GM23248 (cell line): ENCODE data around the gene LDHAL6A.

ENCODE experiments used
- EZH2 ChIP-seq: fragments of 200-600 bp; sonication (generic); IDR thresholded peaks from 2 replicates; pipeline ENCODE4 v1.6.1; 2018; ENCODE audit warnings: antibody characterized with exemption, mild to moderate bottlenecking; ENCODE audit not compliant: insufficient read depth, poor library complexity, severe bottlenecking
- EZH2phosphoT487 ChIP-seq: fragments of 200-600 bp; sonication (generic); IDR thresholded peaks from 2 replicates; pipeline ENCODE4 v1.6.1; 2018; ENCODE audit warnings: antibody characterized with exemption, moderate library complexity, mild to moderate bottlenecking, low read depth; ENCODE audit not compliant: insufficient read depth

DNA sequence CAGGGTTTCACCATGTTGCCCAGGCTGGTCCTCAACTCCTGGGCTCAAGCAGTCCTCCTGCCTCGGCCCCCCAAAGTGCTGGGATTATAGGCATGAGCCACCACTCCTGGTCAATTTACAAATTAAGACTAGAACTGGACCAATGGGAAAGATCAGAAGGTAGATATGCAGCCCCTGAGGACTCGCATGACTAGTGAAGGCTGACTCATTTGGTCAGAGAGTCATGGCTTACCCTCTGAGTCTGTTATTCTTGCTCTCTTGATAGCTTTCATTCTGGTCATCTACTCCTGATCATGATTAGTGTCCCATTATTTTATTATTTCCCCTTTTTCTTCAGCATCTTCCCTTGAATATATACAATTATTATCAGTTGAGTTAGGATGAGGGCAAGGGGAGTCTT, 2.7 kb upstream of the LDHAL6A start:
- no peak for TF ChIP-seq EZH2
- TF ChIP-seq EZH2phosphoT487, result no peak
